ENCODE data around the gene GPR37L1. TPM values are rescaled to one million over a fixed set of nuclear protein-coding genes. Genes with fewer than 3 reads are reported as not detected.

GPR37L1 gene
- total and polyA plus RNA-seq, 2 of the 4 experiments (the other 2 are of a cell fraction) = 0.02 TPM; not detected in 1

DNA sequence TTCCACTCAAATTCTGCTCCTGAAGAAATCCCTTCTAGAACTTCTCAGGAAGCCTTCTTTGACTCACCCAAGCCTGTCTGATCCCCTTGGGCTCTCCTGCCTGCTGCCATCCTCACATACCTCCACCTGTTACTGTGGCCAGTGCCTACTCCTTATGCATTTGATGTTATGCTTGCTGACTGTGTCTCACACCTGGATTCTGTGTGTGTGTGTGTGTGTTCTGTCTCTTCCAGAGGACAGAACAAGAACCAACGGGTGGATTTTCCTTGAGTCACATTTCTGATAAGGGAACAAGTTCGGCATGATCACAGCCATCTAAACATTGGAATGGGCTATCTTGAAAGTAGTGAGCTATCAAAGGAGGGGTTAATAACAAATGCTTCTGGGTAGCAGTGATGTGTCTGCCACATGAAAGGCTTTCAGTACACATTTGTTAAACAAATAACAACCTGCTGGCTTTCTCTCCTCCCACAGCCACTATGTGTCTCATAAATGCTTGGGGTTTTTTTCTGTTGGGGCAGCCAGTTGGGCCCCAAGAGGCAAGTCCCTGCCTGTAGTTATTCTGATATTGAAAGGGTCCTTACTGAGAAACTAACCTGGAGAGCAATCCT, 8.9 kb upstream of the GPR37L1 start:
- peaks cover 6% of the 10 kb centered on the region; the same call in 1 of the 2 replicates for H3K4me1 ChIP-seq (ENCODE audit: control insufficient read depth, insufficient read depth, low read length)
- H4K91ac ChIP-seq (ENCODE audit: insufficient read depth, low read depth, low read length) = no peak overlapping the region
- H3K27ac ChIP-seq (ENCODE audit: insufficient read depth, low read length) = no peak overlapping the region
- no CpG with 5 or more reads among the region's 2 CpGs for WGBS, 2 experiments (ENCODE audit: extremely low coverage in 2 of 2, insufficient read length in 1 of 2)
- TF ChIP-seq, protein P1, sequence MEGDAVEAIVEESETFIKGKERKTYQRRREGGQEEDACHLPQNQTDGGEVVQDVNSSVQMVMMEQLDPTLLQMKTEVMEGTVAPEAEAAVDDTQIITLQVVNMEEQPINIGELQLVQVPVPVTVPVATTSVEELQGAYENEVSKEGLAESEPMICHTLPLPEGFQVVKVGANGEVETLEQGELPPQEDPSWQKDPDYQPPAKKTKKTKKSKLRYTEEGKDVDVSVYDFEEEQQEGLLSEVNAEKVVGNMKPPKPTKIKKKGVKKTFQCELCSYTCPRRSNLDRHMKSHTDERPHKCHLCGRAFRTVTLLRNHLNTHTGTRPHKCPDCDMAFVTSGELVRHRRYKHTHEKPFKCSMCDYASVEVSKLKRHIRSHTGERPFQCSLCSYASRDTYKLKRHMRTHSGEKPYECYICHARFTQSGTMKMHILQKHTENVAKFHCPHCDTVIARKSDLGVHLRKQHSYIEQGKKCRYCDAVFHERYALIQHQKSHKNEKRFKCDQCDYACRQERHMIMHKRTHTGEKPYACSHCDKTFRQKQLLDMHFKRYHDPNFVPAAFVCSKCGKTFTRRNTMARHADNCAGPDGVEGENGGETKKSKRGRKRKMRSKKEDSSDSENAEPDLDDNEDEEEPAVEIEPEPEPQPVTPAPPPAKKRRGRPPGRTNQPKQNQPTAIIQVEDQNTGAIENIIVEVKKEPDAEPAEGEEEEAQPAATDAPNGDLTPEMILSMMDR (conservative IDR thresholded peaks at IDR 0.05; ENCODE audit: low read depth, low read length) = no peak
- TF ChIP-seq MAFK (IDR thresholded peaks at IDR 0.05; ENCODE audit: low read depth, low read length) (no peak), RFX5 (IDR thresholded peaks at IDR 0.05; ENCODE audit: low read depth, low read length) (no peak), CEBPB (IDR thresholded peaks at IDR 0.05; ENCODE audit: low read depth, low read length) (no peak), MAZ (IDR thresholded peaks at IDR 0.05; ENCODE audit: borderline replicate concordance, low read depth, low read length) (no peak), RCOR1 (IDR thresholded peaks at IDR 0.05; ENCODE audit: insufficient replicate concordance, low read length) (no peak), MXI1 (IDR thresholded peaks at IDR 0.05; ENCODE audit: borderline replicate concordance, low read depth, low read length) (no peak), POLR2A (IDR thresholded peaks at IDR 0.05; ENCODE audit: low read depth, low read length) (no peak), FOS (IDR thresholded peaks at IDR 0.05; ENCODE audit: low read depth, low read length) (no peak), BHLHE40 (IDR thresholded peaks at IDR 0.05; ENCODE audit: low read depth, low read length) (no peak), SMC3 (IDR thresholded peaks at IDR 0.05; ENCODE audit: low read depth, low read length) (no peak), NFE2L2 (IDR thresholded peaks at IDR 0.05; ENCODE audit: low read depth, low read length) (no peak), RAD21 (IDR thresholded peaks at IDR 0.05; ENCODE audit: low read length) (no peak), CHD1 (IDR thresholded peaks at IDR 0.05; ENCODE audit: low read depth, low read length) (no peak)
- TF ChIP-seq, protein P2, sequence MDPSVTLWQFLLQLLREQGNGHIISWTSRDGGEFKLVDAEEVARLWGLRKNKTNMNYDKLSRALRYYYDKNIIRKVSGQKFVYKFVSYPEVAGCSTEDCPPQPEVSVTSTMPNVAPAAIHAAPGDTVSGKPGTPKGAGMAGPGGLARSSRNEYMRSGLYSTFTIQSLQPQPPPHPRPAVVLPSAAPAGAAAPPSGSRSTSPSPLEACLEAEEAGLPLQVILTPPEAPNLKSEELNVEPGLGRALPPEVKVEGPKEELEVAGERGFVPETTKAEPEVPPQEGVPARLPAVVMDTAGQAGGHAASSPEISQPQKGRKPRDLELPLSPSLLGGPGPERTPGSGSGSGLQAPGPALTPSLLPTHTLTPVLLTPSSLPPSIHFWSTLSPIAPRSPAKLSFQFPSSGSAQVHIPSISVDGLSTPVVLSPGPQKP (IDR thresholded peaks at IDR 0.05; ENCODE audit: borderline replicate concordance, low read depth, low read length) = no peak
- TF ChIP-seq, protein P3, sequence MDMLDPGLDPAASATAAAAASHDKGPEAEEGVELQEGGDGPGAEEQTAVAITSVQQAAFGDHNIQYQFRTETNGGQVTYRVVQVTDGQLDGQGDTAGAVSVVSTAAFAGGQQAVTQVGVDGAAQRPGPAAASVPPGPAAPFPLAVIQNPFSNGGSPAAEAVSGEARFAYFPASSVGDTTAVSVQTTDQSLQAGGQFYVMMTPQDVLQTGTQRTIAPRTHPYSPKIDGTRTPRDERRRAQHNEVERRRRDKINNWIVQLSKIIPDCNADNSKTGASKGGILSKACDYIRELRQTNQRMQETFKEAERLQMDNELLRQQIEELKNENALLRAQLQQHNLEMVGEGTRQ (IDR thresholded peaks at IDR 0.05; ENCODE audit: low read depth, low read length) = no peak
- ATAC-seq (ENCODE audit: low read depth) = no peak
- in situ Hi-C loops (cut with MboI; ENCODE audit: low sequenced_read_pairs) (no loop called here), intact Hi-C loops (cut with micrococcal nuclease) (loop anchor here (10.0 kb wide), 1 partner anchor 229 kb away; the partner anchor contains the start of gene SHISA4), dilution Hi-C loops (cut with HindIII; ENCODE audit: low sequenced_read_pairs, unreplicated experiment) (no loop called here)
- H4K8ac ChIP-seq (ENCODE audit: low read depth in 2 of 2, low read length in 2 of 2) = no peak overlapping the region
- no peak overlapping the region for H2BK15ac ChIP-seq (ENCODE audit: low read depth, low read length)
- H4K20me1 ChIP-seq (ENCODE audit: insufficient read depth, low read length) = no peaks in the 10 kb centered on the region
- no peak overlapping the region for H3K14ac ChIP-seq (replicated peaks; ENCODE audit: low read depth, low read length)
- no peak overlapping the region for H3K4me3 ChIP-seq (ENCODE audit: insufficient read depth, low read depth, low read length)
- H2AFZ ChIP-seq (replicated peaks; ENCODE audit: low read length, poor library complexity) = no peak overlapping the region
- H2BK20ac ChIP-seq (ENCODE audit: low read depth, low read length) = no peak overlapping the region
- peak overlapping the region; percentile 37 for H2AK9ac ChIP-seq (replicated peaks; ENCODE audit: low read depth, low read length, poor library complexity)
- H3K23ac ChIP-seq (ENCODE audit: low read depth, low read length) = no peak overlapping the region
- H2AK5ac ChIP-seq (ENCODE audit: low read depth, low read length) = 0 out of 2 replicates have a peak overlapping the region, but pooled peaks have one; percentile 12
- no peaks in the 10 kb centered on the region for H3K36me3 ChIP-seq (ENCODE audit: control insufficient read depth, insufficient read depth, low read length)
- no peaks in the 10 kb centered on the region for H3K79me1 ChIP-seq (ENCODE audit: low read depth in 1 of 2, low read length in 2 of 2)
- H3K18ac ChIP-seq (ENCODE audit: low read depth, low read length) = no peak overlapping the region
- BruUV-seq (replicated peaks) = no TSS peak
- H2BK5ac ChIP-seq (ENCODE audit: low read depth, low read length, poor library complexity, severe bottlenecking) = no peak overlapping the region
- no peak overlapping the region for H3K9ac ChIP-seq (ENCODE audit: low read depth, low read length)
- CTCF ChIA-PET = interaction anchor here (0.6 to 1.0 kb wide), 2 partner anchors 21 to 841 kb away, joined by 4 read pairs; no protein-coding TSS in a partner anchor
- H3K27me3 ChIP-seq (ENCODE audit: control insufficient read depth, insufficient read depth, low read length) = 0 out of 2 replicates have a peak, but pooled peaks cover 2% of the 10 kb centered on the region
- POLR2A ChIA-PET (ENCODE audit: unreplicated experiment) = no interaction called here
- no peak for DNase-seq
- no peak overlapping the region for H2BK120ac ChIP-seq (ENCODE audit: low read depth, low read length)
- no peaks in the 10 kb centered on the region for H3K9me1 ChIP-seq (ENCODE audit: insufficient read depth, low read length)
- H3K56ac ChIP-seq (ENCODE audit: extremely low read depth, insufficient read depth, low read length) = no peak overlapping the region
- H3K4ac ChIP-seq (ENCODE audit: low read depth, low read length) = no peak overlapping the region
- no peaks in the 10 kb centered on the region for H3K9me3 ChIP-seq (ENCODE audit: control insufficient read depth, insufficient read depth, low read length)
- H3K4me2 ChIP-seq (ENCODE audit: low read depth, low read length) = no peak overlapping the region
- H4K5ac ChIP-seq (ENCODE audit: low read depth, low read length) = no peak overlapping the region

Data from IMR-90 (cell line).